Breast epithelium (tissue), 4 donors: ENCODE data around the gene ST6GALNAC2. TPM values are rescaled to one million over a fixed set of nuclear protein-coding genes. Genes with fewer than 3 reads are reported as not detected.
A peak's percentile ranks its signal among the peaks of the same experiment; 100 is the strongest.
"Not testable (repeated sequence)": the region's sequence is repeated elsewhere in the genome, so short reads cannot be mapped to it uniquely, and the experiment has no call there.

Source experiments
- DNase-seq, 2 donors: peaks; one replicate each; pipeline ENCODE4 v3.0.0-alpha.2; 2019; ENCODE audit warnings: low spot score in 2 of 2
- H3K27ac ChIP-seq, 2 donors: fragments of 200-600 bp; sonication (generic) in 1 of 2; one replicate each; pipeline ENCODE4 v1.5.1; 2016 to 2019; ENCODE audit warnings: mild to moderate bottlenecking in 1 of 2
- H3K27me3 ChIP-seq, 2 donors: fragments of 200-600 bp; sonication (generic) in 1 of 2; one replicate each; pipeline versions ENCODE4 v1.5.1 to v1.6.0; 2017 to 2019; ENCODE audit warnings: control low read depth in 1 of 2, mild to moderate bottlenecking in 1 of 2
- H3K36me3 ChIP-seq: fragments of 200-600 bp; one replicate; pipeline ENCODE4 v1.5.1; 2019
- H3K4me1 ChIP-seq, 2 donors: fragments of 200-600 bp; sonication (generic); one replicate each; pipeline ENCODE4 v1.5.1; 2016 to 2019; ENCODE audit warnings: control low read depth in 1 of 2
- H3K4me3 ChIP-seq, 3 donors: fragments of 200-600 bp; sonication (generic); 1 replicate in 2 of 3; 2 replicates in 1 of 3; pipeline ENCODE4 v1.5.1; 2016 to 2019; ENCODE audit warnings: mild to moderate bottlenecking in 3 of 3, moderate library complexity in 2 of 3
- H3K9me3 ChIP-seq, 2 donors: fragments of 200-600 bp; sonication (generic) in 1 of 2; one replicate each; pipeline ENCODE4 v1.5.1; 2016 to 2019; ENCODE audit warnings: control low read depth in 1 of 2
- CTCF ChIP-seq, 3 donors: fragments of 450-650 bp; IDR thresholded peaks; one replicate each; pipeline ENCODE4 v1.5.1; 2016 to 2017; ENCODE audit warnings: antibody characterized with exemption in 3 of 3, mild to moderate bottlenecking in 3 of 3, moderate library complexity in 3 of 3
- POLR2A ChIP-seq: fragments of 450-650 bp; IDR thresholded peaks from one replicate; pipeline ENCODE4 v1.6.1; 2016; ENCODE audit warnings: antibody characterized with exemption, mild to moderate bottlenecking, moderate library complexity
- POLR2AphosphoS5 ChIP-seq, 3 donors: sonication (generic); formaldehyde crosslinking; IDR thresholded peaks; one replicate each; pipeline ENCODE4 v1.6.1; 2017; ENCODE audit warnings: antibody characterized with exemption in 3 of 3
- intact Hi-C: fragments of 100-400 bp; cut with DNase I; formaldehyde crosslinking; loops from one replicate; pipeline ENCODE4 v1.15.1; 2023; ENCODE audit warnings: low total_unique reads
- total RNA-seq, 3 donors: library from RNA; depleted of rRNA; stranded (reverse); fragments of >200 nt; gene quantifications; one replicate each; pipeline ENCODE4 v1.1.0, GENCODE V29; 2016

ST6GALNAC2 gene
- total RNA-seq, 3 donors from 2014 or later: 10.5 to 39.8 (median 12.0) TPM

DNA sequence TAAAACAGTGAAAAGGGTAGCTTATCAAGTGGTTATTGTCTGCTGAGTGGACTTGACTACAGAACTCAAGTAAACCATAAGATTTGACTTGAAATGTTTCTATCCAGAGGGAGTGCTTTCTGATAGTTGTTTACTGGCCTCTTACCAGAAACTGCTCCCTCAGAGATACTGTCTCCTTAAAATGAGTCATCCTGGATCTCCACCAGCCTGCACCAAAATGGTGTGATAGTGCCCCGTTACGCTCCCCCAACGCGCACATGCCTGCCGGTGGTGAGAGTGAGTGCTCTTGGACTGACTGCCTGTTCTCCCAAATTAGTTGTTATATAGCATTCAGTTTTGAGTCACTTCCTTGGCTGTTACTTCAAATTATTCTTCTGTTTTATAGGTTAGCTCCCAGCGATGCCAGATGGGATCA lies 22.9 kb downstream of the ST6GALNAC2 start:
- Histone ChIP-seq H3K9me3 (no peaks in the 10 kb centered on the region), H3K4me1 (peaks cover 4 to 36% of the 10 kb centered on the region in 2 donors), H3K4me3 (peak overlapping the region in 1 of 3 donors; percentile 22), H3K36me3 (no peaks in the 10 kb centered on the region), H3K27ac (peak overlapping the region; percentile 33 to 69), H3K27me3 (no peaks in the 10 kb centered on the region)
- no peak for DNase-seq
- no peak for TF ChIP-seq POLR2AphosphoS5 (IDR thresholded peaks at IDR 0.05)
- no peak for TF ChIP-seq CTCF (IDR thresholded peaks at IDR 0.05)
- TF ChIP-seq POLR2A: no peak
- intact Hi-C loops: no loop called here

GRCh38 chr17:76561799-76562268 lies 23.8 kb downstream of the ST6GALNAC2 start:
- Histone ChIP-seq H3K9me3 (no peaks in the 10 kb centered on the region), H3K27ac (peak overlapping the region; percentile 46 to 64), H3K27me3 (no peaks in the 10 kb centered on the region), H3K4me1 (peaks cover 4 to 36% of the 10 kb centered on the region in 2 donors), H3K36me3 (no peaks in the 10 kb centered on the region), H3K4me3 (peak overlapping the region in 1 of 3 donors; percentile 47)
- TF ChIP-seq POLR2AphosphoS5 (IDR thresholded peaks at IDR 0.05): no peak
- TF ChIP-seq CTCF (IDR thresholded peaks at IDR 0.05): no peak
- TF ChIP-seq POLR2A: no peak
- intact Hi-C loops: no loop called here
- DNase-seq: no peak

DNA sequence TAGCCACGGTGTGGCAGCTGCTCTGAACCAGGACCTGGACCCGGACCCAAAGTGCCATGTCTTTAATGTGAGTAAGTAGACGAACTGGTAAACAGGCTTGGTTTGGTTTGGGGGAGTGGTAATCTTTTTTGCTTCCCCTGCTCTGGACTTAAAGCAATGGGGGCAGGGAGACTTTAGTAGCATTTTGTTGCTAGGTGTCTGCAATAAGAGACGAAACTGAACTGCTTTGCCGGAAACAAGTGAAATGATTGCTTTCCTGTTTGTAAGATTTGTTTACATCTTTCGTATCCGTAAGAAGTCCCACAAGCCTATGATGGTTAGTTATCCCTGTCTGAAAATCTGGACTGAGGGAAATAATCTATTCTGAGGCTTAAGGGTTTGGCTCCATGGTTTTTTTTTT lies 24.3 kb downstream of the ST6GALNAC2 start:
- no peak for TF ChIP-seq POLR2AphosphoS5 (IDR thresholded peaks at IDR 0.05)
- TF ChIP-seq POLR2A: no peak
- TF ChIP-seq CTCF (IDR thresholded peaks at IDR 0.05): no peak
- no peaks in the 10 kb centered on the region for H3K36me3 ChIP-seq
- H3K27me3 ChIP-seq: no peaks in the 10 kb centered on the region
- H3K27ac ChIP-seq: peak overlapping the region; percentile 41 to 48
- no peak for DNase-seq
- H3K4me3 ChIP-seq: peak overlapping the region in 1 of 3 donors; percentile 47
- H3K4me1 ChIP-seq: peaks cover 4 to 36% of the 10 kb centered on the region in 2 donors
- intact Hi-C loops: no loop called here
- H3K9me3 ChIP-seq: no peaks in the 10 kb centered on the region

- Histone ChIP-seq H3K9me3 (no peaks in the 10 kb centered on the region), H3K36me3 (no peaks in the 10 kb centered on the region), H3K4me3 (peak overlapping the region in 1 of 3 donors; percentile 19), H3K27me3 (no peaks in the 10 kb centered on the region), H3K4me1 (peaks cover 4 to 36% of the 10 kb centered on the region in 2 donors), H3K27ac (peak overlapping the region; percentile 23 to 41)
- intact Hi-C loops: no loop called here
- no peak for DNase-seq
- TF ChIP-seq POLR2A (no peak), CTCF (IDR thresholded peaks at IDR 0.05) (no peak), POLR2AphosphoS5 (IDR thresholded peaks at IDR 0.05) (no peak)
Observed at GRCh38 chr17:76560877-76561221, 24.8 kb downstream of the ST6GALNAC2 start.

GRCh38 chr17:76560036-76560876 lies 25.4 kb downstream of the ST6GALNAC2 start:
- peaks cover 4 to 40% of the 10 kb centered on the region in 2 donors for H3K4me1 ChIP-seq
- H3K36me3 ChIP-seq: no peaks in the 10 kb centered on the region
- intact Hi-C loops: no loop called here
- TF ChIP-seq POLR2A (no peak), CTCF (IDR thresholded peaks at IDR 0.05) (no peak), POLR2AphosphoS5 (IDR thresholded peaks at IDR 0.05) (no peak)
- H3K27me3 ChIP-seq: no peaks in the 10 kb centered on the region
- H3K4me3 ChIP-seq: peak overlapping the region in 1 of 3 donors; percentile 75
- H3K27ac ChIP-seq: peak overlapping the region; percentile 29 to 97
- no peaks in the 10 kb centered on the region for H3K9me3 ChIP-seq
- no peak for DNase-seq

- H3K9me3 ChIP-seq, H3K27me3 ChIP-seq, intact Hi-C loops, DNase-seq, H3K36me3 ChIP-seq: not testable (repeated sequence)
- Histone ChIP-seq H3K4me3 (peak overlapping the region in 1 of 3 donors; percentile 75), H3K4me1 (peaks cover 4 to 40% of the 10 kb centered on the region in 2 donors), H3K27ac (peak overlapping the region; percentile 8 to 97)
Observed at GRCh38 chr17:76559460-76559859, 26.2 kb downstream of the ST6GALNAC2 start.
